DMS 273 (cell line): ENCODE measurements around the gene B4GALT6.

ENCODE experiments used
- DNase-seq: peaks from one replicate; lab custom pipeline; 2025; ENCODE audit not compliant: unreplicated experiment; lab: John Stamatoyannopoulos, UW

The B4GALT6 gene

GRCh38 chr18:31661965-31662364, 22.4 kb downstream of the B4GALT6 start:
- DNase-seq: no peak

GRCh38 chr18:31660763-31661162, 23.6 kb downstream of the B4GALT6 start:
- no peak for DNase-seq

- DNase-seq: no peak
Measured at GRCh38 chr18:31659576-31660177, 24.7 kb downstream of the B4GALT6 start.

GRCh38 chr18:31658670-31659575, 25.5 kb downstream of the B4GALT6 start:
- DNase-seq: no peak

- no peak for DNase-seq
Measured at GRCh38 chr18:31657823-31658669, 26.3 kb downstream of the B4GALT6 start.

GRCh38 chr18:31656754-31657153, 27.6 kb downstream of the B4GALT6 start:
- no peak for DNase-seq

GRCh38 chr18:31655354-31655753, 29.0 kb downstream of the B4GALT6 start:
- no peak for DNase-seq

- no peak for DNase-seq
Measured at GRCh38 chr18:31652877-31653276, 31.5 kb downstream of the B4GALT6 start.

DNA sequence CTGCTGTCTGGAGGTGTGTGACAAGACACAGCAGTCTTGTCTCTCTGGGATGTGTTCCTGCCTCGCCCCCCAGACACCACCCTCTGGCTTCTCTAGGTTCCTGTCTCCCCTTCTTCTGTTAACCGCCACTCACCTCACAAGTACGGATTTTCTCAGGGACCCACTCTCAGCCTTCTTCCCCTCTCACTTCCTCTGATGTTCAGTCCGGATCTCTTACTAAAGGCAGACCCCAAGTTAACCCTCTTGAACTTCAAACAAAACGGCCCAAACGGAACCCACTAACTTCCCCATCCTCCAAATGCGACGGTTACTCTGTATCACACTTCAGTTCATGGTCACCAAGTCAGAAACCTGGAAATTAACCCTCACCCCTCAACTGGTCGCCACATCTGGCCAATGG, 32.0 kb downstream of the B4GALT6 start:
- no peak for DNase-seq

GRCh38 chr18:31651369-31651768, 33.0 kb downstream of the B4GALT6 start:
- DNase-seq: no peak

DNA sequence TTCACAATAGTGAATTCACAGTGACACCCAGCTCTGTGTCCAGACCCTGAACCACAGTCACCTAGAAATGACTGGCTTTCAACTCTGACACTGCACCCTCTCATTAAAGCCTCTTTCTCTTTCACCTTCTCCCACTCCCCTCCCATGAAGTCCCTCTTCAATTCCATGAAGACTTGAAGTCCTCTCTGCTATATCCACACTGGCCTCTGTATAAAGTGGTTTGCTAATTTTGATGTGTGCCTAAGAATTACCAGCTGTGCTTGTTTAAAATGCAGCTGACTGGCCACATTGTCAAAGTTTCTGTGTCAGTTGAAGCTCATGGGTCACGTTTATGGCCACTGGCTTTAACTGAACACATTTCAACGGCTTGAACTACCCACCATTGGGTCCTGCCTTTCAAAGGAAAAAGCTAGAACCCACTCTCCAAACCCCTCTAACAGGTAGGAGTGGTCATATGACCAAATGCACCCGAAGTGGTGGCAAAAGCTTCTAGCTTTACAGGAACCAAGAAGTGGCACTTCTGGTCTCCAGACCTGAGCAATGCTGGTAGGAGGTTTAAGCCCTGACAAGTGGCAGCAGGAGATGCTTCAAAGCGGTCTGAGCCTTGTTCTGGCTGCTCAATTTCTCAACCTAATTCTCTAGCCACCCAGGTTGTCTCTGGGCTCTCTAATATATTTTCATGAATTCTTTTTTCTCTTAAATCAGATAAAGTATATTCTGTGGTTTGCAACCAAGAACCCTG, 34.2 kb downstream of the B4GALT6 start:
- no peak for DNase-seq

DNA sequence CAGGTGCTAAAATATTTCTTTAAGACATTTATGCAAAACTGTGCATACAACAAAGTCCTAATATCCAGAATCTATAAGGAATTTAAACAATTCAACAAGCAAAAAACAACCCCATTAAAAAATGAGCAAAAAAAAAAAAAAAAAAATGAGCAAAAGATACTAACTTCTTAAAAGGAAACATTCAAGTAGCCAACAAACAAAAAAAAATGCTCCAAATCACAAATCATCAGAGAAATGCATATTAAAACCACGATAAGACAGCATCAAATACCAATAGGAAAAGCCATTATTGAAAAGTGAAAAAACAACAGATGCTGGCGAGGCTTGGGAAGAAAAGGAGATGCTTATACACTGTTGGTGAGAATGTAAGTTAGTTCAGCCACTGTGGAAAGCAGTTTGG, 34.9 kb downstream of the B4GALT6 start:
- DNase-seq: no peak

- no peak for DNase-seq
Measured at GRCh38 chr18:31648966-31649429, 35.4 kb downstream of the B4GALT6 start.

GRCh38 chr18:31648458-31648857, 35.9 kb downstream of the B4GALT6 start:
- DNase-seq: no peak

DNA sequence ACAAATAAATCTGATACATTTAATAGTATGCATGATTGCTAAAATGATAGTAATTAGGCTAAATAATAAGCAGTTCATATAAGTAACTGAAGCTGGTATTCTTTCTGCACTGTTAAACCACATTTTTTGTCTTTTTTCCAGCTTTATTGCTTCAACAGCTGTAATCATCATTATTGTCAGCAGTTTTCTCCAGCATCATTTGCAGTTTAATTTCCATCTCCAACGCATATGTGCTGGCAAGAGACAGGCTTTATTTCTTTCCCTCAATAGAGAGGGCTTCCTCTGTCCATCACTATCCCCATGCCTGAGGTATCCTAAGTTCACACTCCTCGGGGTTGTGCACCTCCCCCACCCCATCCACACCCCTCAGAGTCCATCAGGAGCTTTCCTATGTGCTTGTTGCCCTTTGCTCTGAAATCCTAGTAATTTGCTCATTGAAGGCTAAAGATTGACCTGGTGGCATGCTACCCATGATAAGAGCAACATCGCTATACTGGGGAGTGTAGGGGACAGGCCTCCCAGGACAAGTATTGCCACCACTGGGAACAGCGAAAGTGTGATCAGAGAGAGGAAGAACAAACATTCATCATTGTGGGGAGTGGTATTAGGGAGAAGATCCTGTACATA, 37.1 kb downstream of the B4GALT6 start:
- DNase-seq: no peak

- DNase-seq: no peak
Measured at GRCh38 chr18:31646332-31647126, 37.9 kb downstream of the B4GALT6 start.

DNA sequence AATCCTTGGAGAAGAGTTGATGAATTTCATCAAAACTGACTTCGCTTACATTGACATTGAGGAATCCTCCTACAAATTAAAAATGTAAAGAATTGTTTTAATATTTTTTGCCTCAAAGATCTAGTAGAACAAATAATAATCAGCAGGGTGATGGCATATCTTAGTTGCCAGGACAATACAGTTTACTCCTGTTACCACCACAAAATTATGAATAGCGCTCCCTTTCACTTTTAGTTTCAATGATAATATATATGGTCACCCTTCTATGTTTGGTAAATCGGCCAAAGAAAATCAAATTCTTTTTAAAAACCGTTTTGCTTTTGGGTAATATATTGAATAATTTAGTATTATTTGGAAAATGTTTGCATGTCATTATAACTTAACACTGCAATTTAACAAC, 39.0 kb downstream of the B4GALT6 start:
- no peak for DNase-seq

DNA sequence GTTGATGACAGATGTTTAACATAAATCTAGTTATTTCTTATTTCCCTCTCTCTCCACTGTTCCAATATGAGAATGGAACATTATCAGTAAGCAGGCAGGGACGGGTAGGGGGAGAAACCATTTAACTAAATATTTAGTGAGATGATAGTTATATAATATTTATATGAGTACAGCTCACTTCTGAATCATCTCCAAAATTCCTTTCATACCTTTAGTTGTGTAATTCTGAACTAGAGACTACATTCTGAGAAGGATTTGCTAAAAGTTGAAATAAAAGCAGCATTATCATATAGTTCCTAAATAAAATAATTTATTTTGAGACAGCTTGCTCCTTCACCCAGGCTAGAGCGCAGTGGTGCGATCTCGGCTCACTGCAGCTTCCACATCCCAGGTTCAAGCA, 41.4 kb downstream of the B4GALT6 start:
- no peak for DNase-seq

- no peak for DNase-seq
Measured at GRCh38 chr18:31637445-31637844, 46.9 kb downstream of the B4GALT6 start.

GRCh38 chr18:31636387-31636786, 48.0 kb downstream of the B4GALT6 start:
- DNase-seq: no peak
